GM13976 (cell line): ENCODE measurements around the gene RILP.

Experiments used
- DNase-seq: peaks from one replicate; pipeline ENCODE4 v3.0.0; 2012; ENCODE audit warnings: low spot score
- in situ Hi-C: fragments of 300-500 bp; cut with MboI; formaldehyde crosslinking; loops from one replicate; pipeline ENCODE4 v1.12.0; 2022; ENCODE audit warnings: low sequenced_read_pairs, mixed read lengths, inconsistent platforms; ENCODE audit not compliant: unreplicated experiment
- TF ChIP-seq, protein P1 (sequence below): IDR thresholded peaks from 2 replicates; pipeline ENCODE4 v1.5.1; 2012; ENCODE audit warnings: borderline replicate concordance, mild to moderate bottlenecking; ENCODE audit not compliant: insufficient read depth; ENCODE audit errors: extremely low read depth, missing control alignments, control extremely low read depth

The RILP gene

DNA sequence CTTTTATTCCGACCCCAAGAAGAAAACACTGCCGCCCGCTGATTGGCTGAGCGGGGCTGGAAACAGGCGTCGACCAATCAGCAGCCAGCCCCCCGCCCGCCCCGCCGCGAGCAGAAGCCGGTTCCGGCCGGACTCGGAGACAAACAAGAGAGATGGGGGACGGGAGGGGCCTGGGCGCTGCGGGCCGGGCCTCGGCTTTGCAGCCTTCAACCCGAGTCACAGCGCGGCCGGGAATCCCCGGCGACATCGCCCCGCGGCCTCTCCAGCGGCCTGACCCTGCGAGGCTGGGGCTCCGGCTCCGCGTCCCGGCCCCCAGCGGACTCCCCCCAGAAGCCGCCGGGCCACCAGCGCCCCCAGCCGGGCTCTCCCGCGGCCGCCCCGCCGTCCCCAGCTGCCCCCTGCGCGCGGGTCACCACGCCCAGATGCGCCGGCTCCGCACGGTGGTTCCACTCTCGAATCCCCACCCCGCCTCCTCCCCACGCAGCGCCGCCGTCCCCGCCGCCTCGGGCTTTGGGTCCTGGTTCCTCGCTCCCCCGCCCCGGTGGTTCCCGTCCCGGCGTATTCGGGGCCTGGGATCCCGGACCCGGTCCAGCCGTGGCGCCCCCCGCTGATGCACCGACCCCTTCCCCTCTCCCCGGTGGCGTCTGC is 20.7 kb downstream of the RILP start:
- in situ Hi-C loops = loop anchor here (5.0 kb wide), 1 partner anchor 52 kb away; no protein-coding TSS in a partner anchor
- DNase-seq = peak; percentile 97
- TF ChIP-seq, protein P1, sequence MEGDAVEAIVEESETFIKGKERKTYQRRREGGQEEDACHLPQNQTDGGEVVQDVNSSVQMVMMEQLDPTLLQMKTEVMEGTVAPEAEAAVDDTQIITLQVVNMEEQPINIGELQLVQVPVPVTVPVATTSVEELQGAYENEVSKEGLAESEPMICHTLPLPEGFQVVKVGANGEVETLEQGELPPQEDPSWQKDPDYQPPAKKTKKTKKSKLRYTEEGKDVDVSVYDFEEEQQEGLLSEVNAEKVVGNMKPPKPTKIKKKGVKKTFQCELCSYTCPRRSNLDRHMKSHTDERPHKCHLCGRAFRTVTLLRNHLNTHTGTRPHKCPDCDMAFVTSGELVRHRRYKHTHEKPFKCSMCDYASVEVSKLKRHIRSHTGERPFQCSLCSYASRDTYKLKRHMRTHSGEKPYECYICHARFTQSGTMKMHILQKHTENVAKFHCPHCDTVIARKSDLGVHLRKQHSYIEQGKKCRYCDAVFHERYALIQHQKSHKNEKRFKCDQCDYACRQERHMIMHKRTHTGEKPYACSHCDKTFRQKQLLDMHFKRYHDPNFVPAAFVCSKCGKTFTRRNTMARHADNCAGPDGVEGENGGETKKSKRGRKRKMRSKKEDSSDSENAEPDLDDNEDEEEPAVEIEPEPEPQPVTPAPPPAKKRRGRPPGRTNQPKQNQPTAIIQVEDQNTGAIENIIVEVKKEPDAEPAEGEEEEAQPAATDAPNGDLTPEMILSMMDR = peak; percentile 31

DNA sequence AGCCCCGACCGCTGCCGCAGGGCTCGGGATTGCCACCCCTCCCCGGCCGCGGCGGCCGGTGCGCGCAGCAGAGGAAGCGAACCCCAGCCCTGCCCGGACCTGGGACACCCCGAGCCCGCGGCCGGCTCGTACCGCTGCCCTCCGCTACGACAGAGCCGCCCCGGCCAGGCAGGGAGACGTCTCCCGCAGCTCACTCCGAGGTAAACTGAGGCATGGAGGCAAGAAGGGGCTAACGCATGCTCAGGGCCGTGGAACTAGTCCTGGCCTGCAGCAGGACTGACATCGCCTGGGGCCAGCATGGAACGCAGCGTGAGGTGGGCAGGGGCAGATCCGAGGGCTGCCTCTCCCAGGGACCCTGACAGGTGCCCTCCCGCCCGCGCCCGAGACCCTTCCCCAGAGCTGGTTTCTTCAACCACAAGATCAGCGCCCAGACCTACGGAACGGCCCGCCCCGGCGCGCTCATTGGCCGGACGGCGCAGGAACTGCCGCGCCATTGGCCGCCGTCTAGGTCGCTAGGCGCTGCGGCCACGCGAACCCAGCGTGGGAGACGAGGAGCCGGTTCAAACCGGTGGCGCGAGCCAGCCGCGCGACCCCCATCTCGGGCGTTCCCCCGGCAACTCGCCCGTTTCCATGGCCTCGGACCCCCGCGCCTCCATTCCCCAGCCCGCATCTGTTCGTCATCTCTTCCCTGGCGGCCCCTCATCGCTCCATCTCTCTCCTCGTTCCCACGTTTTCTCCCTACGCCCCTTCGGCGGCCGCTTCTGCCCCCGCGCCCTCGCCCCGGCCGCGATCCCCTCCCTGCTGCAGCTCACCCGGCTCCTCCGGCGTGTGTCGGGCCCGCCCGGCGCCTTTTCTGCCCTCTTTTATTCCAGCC is 21.4 kb downstream of the RILP start, which contains the start of gene SLC43A2:
Gene SLC43A2, minus strand, starts transcription at position 853 of the 874 bp plus-strand sequence. CDS start 960 bp downstream, outside the sequence.
- in situ Hi-C loops = loop anchor here (5.0 kb wide), 1 partner anchor 51 kb away; no protein-coding TSS in a partner anchor
- peak; percentile 94 for DNase-seq
- TF ChIP-seq, protein P1 = no peak

DNA sequence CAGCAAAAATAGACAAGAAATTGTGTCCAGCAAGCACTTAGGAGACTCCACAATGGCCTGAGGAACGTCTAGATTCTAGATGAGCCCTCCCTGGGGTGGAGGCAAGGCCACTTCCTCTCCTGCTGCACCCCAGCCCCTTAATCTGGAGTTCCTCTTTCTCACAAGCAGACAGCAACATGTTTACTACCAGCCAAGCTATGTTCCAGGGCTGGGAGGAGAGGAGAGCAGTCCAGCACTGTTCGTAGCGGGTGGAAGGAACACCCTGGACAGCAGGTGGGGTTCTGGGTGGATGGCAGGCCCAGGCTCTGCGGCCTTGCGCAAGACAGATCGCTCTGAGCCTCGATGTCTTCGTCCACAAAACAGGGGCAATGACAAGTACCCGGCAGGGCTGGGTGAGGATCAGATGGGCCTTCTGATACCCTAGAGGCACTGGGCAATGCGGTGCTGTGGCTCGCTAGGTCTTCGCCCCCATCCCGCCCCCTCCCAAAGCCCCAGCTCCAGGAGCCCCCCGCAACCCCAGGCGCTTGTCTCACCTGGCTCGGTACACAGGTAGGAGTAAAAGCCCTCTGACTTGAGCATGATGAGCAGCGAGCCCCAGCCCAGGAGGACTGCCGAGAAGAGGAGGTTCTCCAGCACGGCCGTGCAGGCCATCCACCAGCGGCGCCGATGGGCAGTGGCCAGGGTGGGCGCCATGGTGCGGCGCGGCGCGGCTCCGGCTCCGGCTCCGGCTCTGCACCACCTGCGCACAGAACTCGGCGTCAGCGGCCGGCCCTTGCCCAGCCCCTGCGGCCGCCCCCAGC is 22.3 kb downstream of the RILP start:
- in situ Hi-C loops = loop anchor here (5.0 kb wide), 1 partner anchor 50 kb away; no protein-coding TSS in a partner anchor
- peak; percentile 66 for DNase-seq
- TF ChIP-seq, protein P1 = no peak

DNA sequence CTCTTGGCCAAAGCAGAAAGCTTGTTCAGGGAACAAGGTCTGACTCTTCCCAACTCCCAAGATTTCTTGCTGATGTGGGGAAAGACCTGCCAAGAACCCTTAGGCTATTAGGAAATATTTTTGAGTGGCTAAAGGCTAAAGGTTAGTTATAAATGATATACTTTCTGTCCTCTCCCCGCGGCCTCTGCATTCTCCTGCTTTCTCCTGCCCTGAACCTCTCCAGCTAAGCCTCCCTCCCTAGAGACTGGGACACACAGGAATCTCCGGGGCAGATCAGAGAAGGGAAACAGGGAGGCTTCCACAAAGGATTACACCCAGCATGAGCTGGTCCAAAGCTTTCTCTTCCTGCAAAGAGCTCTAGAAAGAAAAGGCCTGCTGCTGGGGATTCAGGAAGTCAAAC is 23.3 kb downstream of the RILP start:
- in situ Hi-C loops = loop anchor here (5.0 kb wide), 1 partner anchor 49 kb away; no protein-coding TSS in a partner anchor

DNA sequence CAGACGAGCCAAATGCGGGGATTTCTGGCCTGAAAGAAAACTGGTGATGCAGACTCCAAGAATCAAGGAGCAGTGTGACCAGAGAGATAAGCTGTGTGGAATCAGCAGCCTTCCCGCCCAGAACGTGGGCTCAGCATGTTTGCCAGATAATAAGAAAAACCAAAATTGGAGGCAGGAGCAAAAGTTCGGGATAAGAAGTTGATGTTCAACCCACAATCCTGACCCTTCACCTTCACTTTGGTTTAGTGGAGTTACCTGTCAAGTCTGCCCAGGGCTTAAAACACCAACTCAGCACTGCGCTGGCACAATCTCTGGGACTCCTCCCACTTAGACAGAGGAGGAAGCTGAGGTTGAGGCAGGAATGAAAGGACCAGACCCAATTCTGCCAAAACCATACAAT is 24.1 kb downstream of the RILP start:
- TF ChIP-seq, protein P1 = no peak
- in situ Hi-C loops = loop anchor here (5.0 kb wide), 1 partner anchor 48 kb away; no protein-coding TSS in a partner anchor
- no peak for DNase-seq

More for the DNA sequence above, 23.3 kb downstream of the RILP start:
- TF ChIP-seq, protein P1 = no peak
- no peak for DNase-seq

DNA sequence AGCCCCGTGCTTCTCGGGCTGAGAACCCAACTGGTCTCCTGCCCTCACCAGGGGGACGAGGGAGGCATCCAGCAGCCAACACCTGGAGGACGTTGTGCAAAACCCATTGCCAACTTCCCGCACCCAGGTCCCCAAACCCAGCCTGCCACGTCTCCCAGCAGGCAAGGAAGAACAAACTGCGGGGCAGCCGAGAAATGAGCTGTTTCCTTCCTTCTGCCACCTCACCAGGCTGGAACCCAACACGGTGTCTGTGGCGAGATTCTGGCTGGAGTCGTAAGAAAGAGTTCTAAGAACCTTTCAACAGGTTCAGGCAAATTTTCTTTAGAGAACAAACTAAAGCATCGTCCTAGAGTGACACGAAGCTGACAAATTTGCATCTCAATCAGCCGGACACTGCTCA is 24.6 kb downstream of the RILP start:
- TF ChIP-seq, protein P1 = no peak
- no peak for DNase-seq
- in situ Hi-C loops = loop anchor here (5.0 kb wide), 1 partner anchor 48 kb away; no protein-coding TSS in a partner anchor
